Middle frontal gyrus (tissue), 1 donor: ENCODE results near the gene GALNT5.
"Not testable (repeated sequence)": the region's sequence is repeated elsewhere in the genome, so short reads cannot be mapped to it uniquely, and the experiment has no call there.

Experiments
- DNase-seq: peaks from one replicate; pipeline ENCODE4 v3.0.0-alpha.2; 2015; ENCODE audit warnings: low spot score; ENCODE audit errors: extremely low spot score

GALNT5 gene, protein sequence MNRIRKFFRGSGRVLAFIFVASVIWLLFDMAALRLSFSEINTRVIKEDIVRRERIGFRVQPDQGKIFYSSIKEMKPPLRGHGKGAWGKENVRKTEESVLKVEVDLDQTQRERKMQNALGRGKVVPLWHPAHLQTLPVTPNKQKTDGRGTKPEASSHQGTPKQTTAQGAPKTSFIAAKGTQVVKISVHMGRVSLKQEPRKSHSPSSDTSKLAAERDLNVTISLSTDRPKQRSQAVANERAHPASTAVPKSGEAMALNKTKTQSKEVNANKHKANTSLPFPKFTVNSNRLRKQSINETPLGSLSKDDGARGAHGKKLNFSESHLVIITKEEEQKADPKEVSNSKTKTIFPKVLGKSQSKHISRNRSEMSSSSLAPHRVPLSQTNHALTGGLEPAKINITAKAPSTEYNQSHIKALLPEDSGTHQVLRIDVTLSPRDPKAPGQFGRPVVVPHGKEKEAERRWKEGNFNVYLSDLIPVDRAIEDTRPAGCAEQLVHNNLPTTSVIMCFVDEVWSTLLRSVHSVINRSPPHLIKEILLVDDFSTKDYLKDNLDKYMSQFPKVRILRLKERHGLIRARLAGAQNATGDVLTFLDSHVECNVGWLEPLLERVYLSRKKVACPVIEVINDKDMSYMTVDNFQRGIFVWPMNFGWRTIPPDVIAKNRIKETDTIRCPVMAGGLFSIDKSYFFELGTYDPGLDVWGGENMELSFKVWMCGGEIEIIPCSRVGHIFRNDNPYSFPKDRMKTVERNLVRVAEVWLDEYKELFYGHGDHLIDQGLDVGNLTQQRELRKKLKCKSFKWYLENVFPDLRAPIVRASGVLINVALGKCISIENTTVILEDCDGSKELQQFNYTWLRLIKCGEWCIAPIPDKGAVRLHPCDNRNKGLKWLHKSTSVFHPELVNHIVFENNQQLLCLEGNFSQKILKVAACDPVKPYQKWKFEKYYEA

GRCh38 chr2:157257312-157258252 lies at the start of gene GALNT5:
Gene GALNT5, plus strand, starts transcription at chr2:157257705. Its CDS starts 378 bp downstream, at chr2:157258083.
- DNase-seq, result no peak

DNA sequence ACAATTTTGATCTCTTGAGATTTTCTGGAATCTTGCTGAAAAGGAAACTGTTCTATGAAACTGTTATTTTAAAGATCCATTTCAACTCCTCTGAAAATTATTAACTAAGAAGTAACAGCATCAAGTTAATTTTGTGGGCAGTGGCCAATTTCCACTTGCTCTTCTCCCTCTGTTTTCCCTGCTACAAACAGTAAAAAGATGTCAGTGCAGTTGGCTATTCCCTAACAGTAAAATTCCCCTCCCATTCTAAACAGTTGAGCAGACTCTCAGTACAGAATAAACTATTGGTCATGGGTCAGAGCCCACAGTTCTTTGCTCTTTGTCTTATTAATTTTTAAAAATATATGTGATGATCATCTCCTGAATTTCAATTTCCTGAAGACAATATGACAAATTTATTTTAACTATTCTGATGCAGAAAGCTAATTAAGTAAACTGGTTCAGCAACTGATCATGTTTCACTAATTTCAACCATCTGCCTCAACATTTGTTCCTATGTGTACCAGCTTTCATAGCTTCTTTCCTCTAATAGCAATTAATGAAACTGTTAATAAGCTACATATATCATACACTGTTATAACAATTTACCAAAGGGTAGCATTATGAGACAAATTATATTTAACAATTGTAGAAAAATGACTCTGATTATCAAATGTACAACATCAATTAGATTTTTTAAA lies 41.1 kb upstream of the GALNT5 start:
- no peak for DNase-seq

DNA sequence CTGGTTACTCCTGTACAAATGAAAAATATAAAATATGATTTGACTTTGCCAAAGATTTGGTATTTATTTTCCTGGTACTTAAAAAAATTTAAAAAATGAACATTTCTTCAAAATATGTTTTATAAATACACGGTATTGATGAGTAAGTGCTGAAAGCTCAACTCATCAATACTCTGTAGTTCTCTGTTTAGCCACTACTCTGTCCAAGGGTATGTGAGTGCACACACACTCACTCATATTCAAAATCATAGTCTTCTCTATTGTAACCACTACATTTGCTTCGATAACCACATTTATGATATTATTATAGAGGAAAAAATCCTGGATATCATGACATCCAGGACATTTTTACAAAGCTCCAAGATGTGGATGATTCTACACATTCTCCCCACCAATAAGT lies 40.1 kb upstream of the GALNT5 start:
- no peak for DNase-seq

- no peak for DNase-seq
These were observed 38.6 kb upstream of the GALNT5 start for GRCh38 chr2:157218911-157219310.

DNA sequence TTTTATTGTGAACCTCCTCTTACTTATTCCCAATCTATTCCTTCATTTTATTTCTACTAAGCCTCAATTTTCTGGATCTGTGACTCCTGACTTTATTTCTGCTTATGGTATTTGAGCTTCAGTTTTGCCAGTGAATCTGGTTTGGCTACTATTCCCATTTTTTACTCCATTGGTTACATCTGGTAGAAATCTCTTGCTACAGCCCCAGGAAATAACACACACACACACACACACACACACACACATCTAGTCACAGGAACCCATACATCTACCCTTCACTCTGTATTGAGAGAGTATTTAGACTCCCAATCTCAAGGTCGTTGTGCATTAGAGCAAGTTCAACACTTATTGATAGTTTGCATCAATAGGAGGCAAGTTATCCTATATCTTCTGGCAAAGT lies 37.0 kb upstream of the GALNT5 start:
- no peak for DNase-seq

DNA sequence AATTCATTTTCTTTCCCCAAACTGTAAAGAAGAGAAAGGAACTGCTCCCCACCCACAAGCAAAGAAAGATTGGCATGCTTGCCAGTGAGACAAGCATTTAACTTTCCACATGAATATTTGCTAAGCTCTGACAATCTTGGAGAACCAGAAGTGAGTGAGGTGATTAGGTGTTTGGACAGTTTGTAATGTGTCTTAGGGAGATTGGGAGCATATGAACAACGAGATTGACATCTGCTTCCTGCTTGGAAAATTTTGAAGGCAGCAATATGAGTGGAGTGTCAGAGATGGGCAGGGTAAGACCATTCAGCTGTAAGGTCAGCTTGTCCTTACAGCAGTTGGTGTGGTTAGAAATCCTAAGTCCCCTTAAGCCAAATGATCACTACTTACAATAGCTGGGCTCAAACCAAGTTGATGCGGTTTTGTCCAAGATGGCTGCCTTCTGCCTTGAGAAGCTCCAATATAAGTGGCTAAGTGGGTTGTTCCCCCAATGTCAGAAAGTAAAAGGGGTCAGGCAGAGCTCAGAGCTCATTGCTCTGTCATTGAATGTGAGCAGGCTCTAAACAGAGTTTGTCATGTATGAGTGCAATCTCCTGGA lies 36.0 kb upstream of the GALNT5 start:
- DNase-seq, result no peak

DNA sequence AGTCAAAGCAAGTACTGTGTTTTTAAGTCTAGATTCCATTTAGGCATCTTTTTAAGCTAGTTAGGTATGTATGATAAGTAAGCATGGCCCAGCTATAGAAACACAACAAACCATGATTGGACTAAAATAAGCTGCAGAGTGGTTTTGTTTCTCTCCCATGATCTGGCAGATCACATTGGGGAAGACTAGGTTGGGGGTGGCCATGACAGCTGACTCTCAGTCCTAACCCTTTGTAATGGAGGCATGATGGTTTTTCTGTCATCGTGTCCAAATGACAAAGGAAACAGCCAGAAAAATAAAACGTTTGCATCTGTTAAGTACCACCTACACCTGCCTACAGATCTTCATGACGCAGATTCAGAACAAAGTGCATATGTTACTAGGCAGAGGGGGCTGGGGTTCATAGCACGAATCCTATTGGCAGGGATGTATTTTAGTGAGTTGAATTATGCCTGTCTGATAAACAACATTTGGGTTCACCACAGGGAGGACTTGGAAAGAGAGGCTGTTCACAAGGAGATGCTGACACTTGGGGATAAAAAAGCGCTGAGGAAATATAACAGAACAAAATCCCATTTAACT lies 33.8 kb upstream of the GALNT5 start:
- no peak for DNase-seq

- not testable (repeated sequence) for DNase-seq
These were observed 33.1 kb upstream of the GALNT5 start for GRCh38 chr2:157224448-157224847.

GRCh38 chr2:157227592-157227991 lies 29.9 kb upstream of the GALNT5 start:
- no peak for DNase-seq

DNA sequence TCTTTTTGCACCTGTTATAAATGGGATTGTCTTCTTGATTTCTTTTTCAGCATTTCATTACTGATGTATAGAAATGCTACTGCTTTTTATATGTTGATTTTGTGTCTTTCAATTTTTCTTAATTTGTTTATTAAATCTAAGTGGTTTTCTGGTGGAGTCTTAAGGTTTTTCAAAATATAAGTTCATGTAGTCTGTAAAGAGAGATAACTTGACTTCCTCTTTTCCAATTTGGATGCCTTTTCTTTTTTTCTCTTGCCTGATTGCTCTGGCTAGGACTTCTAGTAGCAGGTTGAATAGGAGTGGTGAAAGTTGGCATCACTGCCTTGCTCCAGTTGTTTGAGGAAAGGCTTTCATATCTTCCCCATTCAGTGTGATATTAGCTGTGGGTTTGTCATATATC lies 28.6 kb upstream of the GALNT5 start:
- DNase-seq, result no peak

DNA sequence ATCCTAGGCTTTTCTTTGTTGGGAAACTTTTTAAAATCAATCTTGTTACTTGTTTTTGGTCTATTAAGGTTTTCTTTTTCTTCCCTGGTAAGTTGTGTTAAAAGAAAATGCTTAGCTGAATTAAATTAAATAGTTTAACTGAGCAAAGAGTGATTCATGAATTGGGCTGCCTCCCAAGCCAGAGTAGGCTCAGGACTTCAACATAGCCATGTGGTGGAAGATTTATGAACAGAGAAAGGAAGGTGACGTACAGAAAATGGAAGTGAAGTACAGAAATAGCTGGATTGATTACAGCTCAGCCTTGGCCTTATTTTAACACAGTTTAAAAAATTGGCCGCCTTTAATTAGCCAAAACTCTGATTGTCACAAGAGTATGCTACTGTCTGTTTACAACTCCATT lies 27.9 kb upstream of the GALNT5 start:
- peak; percentile 20 for DNase-seq

DNA sequence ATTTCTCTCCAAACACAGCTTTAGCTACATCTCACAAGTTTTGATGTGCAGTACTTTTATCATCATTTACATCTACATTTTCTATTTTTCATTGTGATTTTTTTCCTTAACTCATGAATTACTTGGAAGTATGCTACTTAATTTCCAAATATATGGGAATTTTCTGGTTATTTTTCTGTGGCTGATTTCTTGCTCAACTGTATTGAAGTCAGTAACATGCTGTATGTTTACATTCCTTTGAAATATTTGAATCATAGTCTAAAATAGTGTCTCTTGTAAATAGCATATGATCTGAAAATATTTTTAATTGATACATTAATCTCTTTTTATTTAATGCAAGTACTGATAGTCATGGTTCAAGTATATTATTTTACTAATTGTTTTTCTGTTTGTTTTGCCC lies 26.0 kb upstream of the GALNT5 start:
- DNase-seq, result no peak

- no peak for DNase-seq
These were observed 24.0 kb upstream of the GALNT5 start for GRCh38 chr2:157233506-157233905.

DNA sequence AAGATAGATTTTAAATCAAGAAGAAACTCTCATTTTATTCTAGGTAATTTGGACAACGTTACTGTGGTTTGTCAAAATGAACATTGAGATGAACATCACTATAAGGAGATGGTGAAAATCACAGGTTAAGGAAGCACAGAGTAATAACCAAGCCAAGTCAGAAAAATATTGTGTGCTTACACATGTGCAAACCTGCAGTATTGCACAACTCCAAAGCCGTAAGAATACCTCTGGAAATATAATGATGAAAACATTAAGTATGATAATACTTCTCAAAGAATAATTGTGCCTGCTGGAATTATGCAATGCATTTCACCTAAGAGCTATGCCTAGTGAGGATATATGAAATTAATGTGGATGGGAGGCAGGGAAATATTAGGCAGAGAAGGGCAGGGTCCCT lies 21.1 kb upstream of the GALNT5 start:
- DNase-seq, result no peak

DNA sequence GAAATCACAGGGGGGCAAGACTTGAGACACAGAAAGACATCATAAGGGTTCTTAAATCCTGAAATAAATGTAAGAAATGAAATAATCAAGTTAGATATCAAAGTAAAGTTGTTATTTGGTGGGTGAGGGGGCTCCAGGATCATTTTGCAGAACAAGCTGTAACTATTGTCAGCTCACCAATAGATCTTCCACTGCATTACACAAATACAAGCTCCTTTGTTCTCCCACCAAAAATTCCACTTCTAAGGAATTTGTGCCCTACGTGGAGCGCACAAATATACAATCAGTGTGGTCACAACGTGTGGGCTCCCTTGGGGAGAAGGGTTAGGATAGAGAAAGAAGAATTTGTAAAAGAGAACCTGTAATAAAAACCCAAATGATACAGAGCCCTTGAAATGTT lies 19.2 kb upstream of the GALNT5 start:
- DNase-seq, result no peak

GRCh38 chr2:157244691-157245090 lies 12.8 kb upstream of the GALNT5 start:
- no peak for DNase-seq

- no peak for DNase-seq
These were observed 12.2 kb upstream of the GALNT5 start for GRCh38 chr2:157245144-157245840.

DNA sequence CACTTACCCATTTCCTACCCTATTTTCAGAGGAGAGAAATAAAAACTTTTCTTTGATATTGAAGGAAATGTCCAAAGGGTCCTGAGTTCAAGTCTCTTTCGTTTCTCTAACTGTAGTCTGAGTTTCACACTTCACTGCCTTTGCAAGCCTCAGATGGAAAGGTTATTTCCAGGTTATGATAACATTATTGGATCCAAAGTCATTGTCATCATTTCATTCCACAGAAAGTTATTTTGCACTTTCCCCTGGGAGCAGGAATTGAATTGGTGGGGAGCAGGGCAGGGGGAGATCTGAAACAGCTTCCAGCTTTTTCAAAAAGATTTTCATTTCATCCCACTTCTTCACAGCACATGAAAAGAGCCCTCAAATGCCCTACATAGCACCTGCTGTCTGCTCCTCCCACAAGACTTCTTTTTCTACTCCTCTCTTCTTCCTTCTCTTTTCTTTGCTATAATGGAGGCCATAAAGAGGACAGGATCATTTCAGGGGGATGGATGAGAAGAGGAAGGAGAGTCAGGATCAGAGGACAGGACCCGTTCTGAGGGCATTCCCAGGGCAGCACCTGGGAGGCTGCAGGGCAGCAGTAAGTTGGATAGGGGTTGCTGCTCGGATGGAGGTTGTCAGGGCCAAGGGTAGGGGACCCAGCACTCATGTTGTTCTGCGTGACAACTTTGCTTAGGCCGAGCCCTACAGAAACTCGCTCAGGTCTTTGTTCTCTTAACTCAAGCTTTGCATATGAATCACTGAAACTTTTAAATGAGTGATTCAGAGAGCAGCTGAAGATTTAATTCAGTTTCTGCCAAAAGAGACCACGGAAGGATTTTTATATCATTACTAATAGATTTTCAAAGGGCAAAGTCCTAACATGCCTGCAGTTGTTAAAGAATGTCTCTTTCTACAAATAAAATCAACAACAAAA lies 11.4 kb upstream of the GALNT5 start:
- no peak for DNase-seq
